IPS DF 6.9 (cell line): Measurements from ENCODE around the gene P2RY8.

Experiments used
- DNase-seq: peaks from one replicate; pipeline ENCODE4 v3.0.0-alpha.2; 2013; ENCODE audit warnings: low read depth, low spot score
- H3K27ac ChIP-seq: one replicate; pipeline ENCODE4 v1.5.1; 2013; ENCODE audit warnings: low read length, control low read depth
- H3K27me3 ChIP-seq: 2 replicates; pipeline ENCODE4 v1.6.1; 2013; ENCODE audit warnings: mild to moderate bottlenecking, low read length; ENCODE audit not compliant: control insufficient read depth, insufficient read depth
- H3K36me3 ChIP-seq: 2 replicates; pipeline ENCODE4 v1.6.1; 2013; ENCODE audit warnings: low read length; ENCODE audit not compliant: control insufficient read depth, insufficient read depth
- H3K4me1 ChIP-seq: 2 replicates; pipeline ENCODE4 v1.6.1; 2013; ENCODE audit warnings: low read length; ENCODE audit not compliant: control insufficient read depth, insufficient read depth
- H3K4me3 ChIP-seq: 2 replicates; pipeline ENCODE4 v1.5.1; 2013; ENCODE audit warnings: mild to moderate bottlenecking, low read length
- H3K9me3 ChIP-seq: 2 replicates; pipeline ENCODE4 v1.6.1; 2013; ENCODE audit warnings: low read length, inconsistent platforms; ENCODE audit not compliant: control insufficient read depth, insufficient read depth
- WGBS: extraction: QIAGEN DNeasy Blood & Tissue Kit; methylation state at CpG from one replicate; pipeline ENCODE4 v1.1.7; 2013; ENCODE audit warnings: mixed read lengths, missing lambda C conversion rate; ENCODE audit not compliant: insufficient read length, insufficient coverage; 5-methylcytosine and 5-hydroxymethylcytosine counted together

Gene P2RY8

GRCh38 chrX:1419545-1420355, 117.2 kb downstream of the P2RY8 start:
- no peaks in the 10 kb centered on the region for H3K9me3 ChIP-seq
- WGBS: no CpG with 5 or more reads among the region's 19 CpGs
- no peaks in the 10 kb centered on the region for H3K27me3 ChIP-seq
- no peaks in the 10 kb centered on the region for H3K4me1 ChIP-seq
- peaks cover 60% of the 10 kb centered on the region for H3K36me3 ChIP-seq
- no peak overlapping the region for H3K4me3 ChIP-seq
- no peak overlapping the region for H3K27ac ChIP-seq
- no peak for DNase-seq

GRCh38 chrX:1418901-1419544, 118.0 kb downstream of the P2RY8 start:
- no peak overlapping the region for H3K4me3 ChIP-seq
- H3K27me3 ChIP-seq: no peaks in the 10 kb centered on the region
- WGBS: no CpG with 5 or more reads among the region's 29 CpGs
- no peaks in the 10 kb centered on the region for H3K4me1 ChIP-seq
- peaks cover 61% of the 10 kb centered on the region for H3K36me3 ChIP-seq
- H3K9me3 ChIP-seq: no peaks in the 10 kb centered on the region
- no peak for DNase-seq
- no peak overlapping the region for H3K27ac ChIP-seq

- no peak for DNase-seq
- Histone ChIP-seq H3K27me3 (no peaks in the 10 kb centered on the region), H3K4me3 (no peak overlapping the region), H3K4me1 (no peaks in the 10 kb centered on the region), H3K9me3 (no peaks in the 10 kb centered on the region), H3K27ac (no peak overlapping the region), H3K36me3 (peaks cover 54% of the 10 kb centered on the region)
- no CpG with 5 or more reads among the region's 20 CpGs for WGBS
Measured at GRCh38 chrX:1417921-1418771, 118.8 kb downstream of the P2RY8 start.

GRCh38 chrX:1416965-1417760, 119.8 kb downstream of the P2RY8 start:
- Histone ChIP-seq H3K27ac (no peak overlapping the region), H3K27me3 (no peaks in the 10 kb centered on the region), H3K4me3 (no peak overlapping the region), H3K4me1 (no peaks in the 10 kb centered on the region), H3K9me3 (no peaks in the 10 kb centered on the region), H3K36me3 (peaks cover 52% of the 10 kb centered on the region)
- DNase-seq: no peak
- no CpG with 5 or more reads among the region's 14 CpGs for WGBS

GRCh38 chrX:1416327-1416784, 120.6 kb downstream of the P2RY8 start:
- H3K27ac ChIP-seq: no peak overlapping the region
- H3K4me3 ChIP-seq: no peak overlapping the region
- peaks cover 47% of the 10 kb centered on the region for H3K36me3 ChIP-seq
- WGBS: no CpG with 5 or more reads among the region's 15 CpGs
- H3K4me1 ChIP-seq: no peaks in the 10 kb centered on the region
- no peak for DNase-seq
- no peaks in the 10 kb centered on the region for H3K27me3 ChIP-seq
- H3K9me3 ChIP-seq: no peaks in the 10 kb centered on the region
